HG02970 (cell line): ENCODE data around the gene GRAMD1A.
"Not testable (repeated sequence)": the region's sequence is repeated elsewhere in the genome, so short reads cannot be mapped to it uniquely, and the experiment has no call there.

Experiments used
- ATAC-seq: cut with Tn5 transposase; IDR thresholded peaks from one replicate; pipeline ENCODE4 v1.9.1; 2021; ENCODE audit warnings: mild to moderate bottlenecking, moderate library complexity, moderate number of reproducible peaks; ENCODE audit not compliant: unreplicated experiment, low FRiP score

The GRAMD1A gene

DNA sequence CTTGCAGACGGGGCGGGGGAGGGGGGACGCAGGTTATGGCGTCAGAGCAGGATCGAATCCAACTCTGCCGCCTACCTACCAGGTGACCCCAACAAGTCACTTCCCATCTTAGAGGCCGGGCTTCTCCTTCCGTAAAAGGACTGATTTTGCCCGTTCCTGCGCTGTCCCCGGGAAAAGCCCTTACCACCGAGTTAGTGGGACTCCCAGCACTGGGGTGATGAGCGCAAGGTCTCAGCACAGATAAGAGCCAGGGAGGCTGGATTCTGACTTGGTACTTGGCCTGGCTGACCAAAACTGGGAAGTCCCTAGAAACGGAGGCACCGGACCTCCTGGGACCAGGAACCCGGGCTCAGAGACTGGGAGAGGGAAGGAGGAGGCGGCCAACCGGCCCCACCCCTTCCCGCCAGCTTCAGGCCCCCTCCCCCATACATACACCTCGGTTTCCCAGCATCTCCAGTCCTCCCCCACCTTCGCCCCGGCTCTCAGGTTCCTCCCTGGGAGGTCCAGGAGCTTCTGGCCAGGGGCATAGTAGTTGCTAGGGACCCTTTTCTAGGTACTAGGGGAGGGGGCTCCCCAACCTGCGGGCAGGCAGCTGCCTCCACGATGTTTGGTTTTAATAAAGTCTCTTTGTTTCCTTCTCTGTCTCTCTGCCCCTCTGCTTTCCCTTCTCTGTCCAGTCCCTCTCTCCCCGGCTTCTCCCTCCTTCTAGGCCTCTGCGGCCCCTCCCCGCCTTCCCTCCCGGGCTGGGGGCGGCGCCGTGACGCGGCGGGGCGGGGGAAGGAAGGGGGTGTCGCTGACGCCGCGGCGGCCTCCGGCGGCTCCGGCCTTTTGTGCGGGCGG lies at the start of gene GRAMD1A:
GRAMD1A (plus strand) TSS at position 826 of the 840 bp plus-strand sequence. CDS start 156 bp downstream, outside the sequence.
- ATAC-seq, result no peak

DNA sequence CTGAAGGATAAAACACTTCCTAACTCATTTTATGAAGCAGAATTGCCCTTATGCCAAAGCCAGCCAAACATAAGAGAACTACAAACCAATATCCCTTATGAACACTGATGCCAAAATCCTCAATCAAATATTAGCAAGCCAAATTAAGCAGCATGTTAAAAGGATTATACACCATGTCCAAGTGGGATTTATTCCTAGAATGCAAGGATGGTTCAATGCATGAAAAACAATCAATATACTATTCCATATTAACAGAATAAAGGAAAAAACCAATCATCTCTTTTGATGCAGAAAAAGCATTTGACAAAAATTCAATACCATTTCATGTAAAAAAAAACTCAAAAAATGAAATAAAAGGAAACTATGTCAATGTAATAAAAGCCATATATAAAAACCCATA lies 47.0 kb upstream of the GRAMD1A start:
- no peak for ATAC-seq

DNA sequence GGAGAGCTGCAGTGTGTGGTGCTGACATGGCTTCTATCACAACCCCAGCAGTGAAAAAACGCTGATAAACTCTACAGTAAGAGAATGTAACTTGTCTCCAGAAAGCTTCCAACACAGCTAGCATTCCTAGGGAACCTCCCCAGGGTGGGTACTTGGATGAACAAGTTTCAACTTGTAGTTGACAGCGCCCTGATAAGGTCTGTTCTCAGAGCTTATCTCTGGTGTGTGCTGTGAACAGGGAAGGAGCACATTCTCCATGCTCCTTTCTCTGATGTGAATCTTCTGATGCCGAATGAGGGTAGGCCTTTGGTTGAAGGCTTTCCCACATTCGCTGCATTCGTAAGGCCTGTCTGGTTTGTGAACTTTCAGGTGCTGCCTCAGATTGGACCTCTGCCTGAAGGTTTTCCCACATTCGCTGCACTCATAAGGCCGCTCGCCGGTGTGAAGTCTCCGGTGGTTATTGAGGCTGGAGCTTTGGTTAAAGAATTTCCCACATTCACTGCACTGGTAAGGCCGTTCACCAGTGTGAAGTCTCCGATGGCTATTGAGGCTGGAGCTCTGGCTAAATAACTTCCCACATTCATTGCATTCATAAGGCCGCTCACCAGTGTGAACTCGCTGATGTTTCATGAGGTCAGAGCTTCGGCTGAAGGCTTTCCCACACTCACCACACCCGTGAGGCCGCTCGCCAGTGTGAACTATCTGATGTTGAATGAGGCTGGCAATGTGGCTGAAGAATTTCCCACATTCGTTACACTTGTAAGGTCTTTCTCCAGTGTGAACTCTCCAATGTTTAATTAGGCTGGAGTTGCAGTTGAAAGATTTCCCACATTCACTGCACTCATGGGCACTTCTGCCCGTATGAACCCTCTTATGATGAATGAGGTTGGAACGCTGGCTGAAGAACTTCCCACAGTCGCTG lies 42.0 kb upstream of the GRAMD1A start:
- ATAC-seq, result no peak

DNA sequence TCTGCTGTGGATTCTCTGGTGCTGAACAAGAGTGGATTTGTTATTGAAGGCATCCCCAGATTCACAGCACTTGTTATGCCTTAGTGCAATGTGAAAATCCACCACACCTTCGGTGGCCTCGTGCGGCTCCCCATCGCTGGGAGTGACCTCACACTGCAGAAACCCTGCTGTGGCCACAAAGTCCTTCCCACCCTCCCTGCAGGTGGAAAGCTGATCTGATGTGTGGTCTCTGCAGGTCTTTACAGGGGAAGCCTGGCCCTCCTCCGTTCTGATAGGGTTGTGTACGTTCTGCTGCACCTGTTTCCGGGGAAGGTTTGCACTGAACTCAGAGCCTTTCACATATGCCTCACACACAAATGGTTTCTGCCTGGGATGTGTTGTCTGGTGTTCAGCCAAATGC lies 41.1 kb upstream of the GRAMD1A start:
- ATAC-seq, result no peak

DNA sequence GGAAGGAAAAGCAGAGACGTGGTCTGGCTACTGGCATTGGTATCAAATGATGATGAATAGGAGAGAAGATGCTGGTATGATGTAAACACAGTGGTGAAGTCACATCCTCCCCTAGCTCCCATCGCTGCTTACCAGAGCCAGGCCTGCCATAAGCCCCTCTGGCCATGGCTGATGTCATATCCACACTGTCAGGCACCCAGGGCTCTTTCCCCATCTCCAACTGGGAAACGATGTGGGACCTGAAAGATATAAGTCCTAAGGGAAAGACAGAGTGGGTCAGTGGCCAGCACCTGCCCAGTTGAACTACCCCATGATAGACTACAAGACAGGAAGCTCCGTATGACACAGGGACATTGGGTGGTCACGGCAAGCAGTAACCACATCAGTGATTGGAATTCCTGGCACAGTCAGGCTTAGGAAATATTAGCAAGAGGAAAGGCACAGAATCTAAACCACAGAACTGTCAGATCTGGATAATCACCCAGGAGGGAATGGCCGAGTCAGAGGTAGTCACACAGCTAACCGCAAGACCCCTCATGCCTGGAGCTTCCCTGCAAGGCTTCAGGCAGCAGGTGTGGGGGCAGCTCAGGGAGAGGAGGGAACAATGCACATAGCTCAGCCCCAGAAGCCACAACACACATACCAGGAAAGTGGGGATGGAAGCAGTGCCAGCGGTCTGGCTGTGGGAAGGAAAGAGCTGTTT lies 39.9 kb upstream of the GRAMD1A start:
- no peak for ATAC-seq

DNA sequence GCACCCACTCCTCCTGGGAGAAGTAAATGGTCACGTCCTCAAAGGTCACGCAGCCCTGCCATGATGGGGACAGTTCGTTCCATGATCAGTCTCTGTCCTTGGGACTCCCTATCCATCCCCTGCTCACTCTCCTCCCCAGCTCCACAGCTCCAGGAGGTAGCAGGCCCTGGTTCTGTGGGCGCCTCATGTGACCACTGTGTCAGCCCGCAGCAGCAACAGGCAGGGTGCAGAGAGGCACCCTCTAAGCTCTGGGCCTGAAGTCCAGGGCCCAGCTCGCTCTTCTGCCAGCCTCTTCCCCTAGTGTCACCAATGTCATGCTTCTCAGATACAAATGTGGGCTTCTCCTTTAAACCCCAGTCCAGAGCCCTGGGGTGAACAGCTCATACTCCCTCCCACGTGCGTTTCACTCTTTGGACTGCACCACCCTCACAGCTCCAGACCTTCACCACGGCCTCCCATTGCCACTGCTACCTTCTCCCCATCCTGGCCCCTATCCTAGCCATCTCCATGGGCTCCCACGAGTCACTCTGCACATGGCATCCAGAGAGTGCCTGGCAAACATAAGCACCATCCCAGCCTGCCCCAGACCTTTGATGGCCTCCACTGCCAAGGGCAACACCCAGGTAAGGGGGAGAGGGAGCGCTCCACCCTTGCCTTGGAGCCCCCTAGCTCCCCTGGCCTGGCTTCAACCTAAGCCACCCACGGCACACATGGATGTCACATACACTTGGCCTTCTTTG lies 39.0 kb upstream of the GRAMD1A start:
- ATAC-seq, result no peak

DNA sequence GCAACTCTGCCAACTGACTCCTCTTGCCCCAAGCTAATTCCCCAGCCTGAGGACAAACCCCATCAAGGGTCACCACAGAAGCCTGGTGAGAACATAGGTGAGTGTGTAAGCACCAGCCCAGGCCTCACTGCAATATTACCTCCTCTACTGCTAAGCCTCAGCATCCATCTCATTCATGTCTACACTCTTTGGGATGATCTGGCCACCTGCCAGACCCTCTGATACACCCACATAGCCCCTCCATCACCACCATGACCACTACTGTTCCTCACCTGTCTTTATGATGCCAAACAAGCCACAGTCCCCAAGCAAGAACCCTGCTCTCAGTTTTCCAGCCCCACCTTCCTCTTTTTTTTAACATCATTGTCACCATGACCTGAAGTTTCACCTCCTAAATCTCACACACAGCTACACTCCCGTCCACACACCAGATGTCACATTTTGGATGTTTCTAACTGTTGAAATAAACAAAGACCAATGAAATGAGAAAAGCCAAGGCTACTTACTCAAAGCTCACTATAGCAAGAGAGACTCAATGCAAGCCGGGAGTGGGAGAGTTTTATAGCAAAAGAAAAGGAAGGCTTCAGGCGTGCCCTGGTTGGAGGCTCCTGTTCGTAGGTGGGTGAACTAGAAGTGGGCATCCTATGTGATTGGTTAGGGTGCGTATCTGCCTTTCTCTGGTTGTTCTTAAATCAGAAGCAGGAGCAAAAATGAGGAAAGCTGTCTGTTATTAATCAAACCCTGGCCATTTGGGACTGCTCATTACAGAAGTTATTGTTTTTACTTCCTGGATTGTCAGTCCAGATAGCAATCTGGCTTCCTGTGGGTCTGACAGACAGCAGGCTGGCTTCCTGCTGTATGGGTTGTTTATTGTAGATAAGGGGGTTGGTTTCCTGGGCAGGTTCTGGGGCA lies 38.1 kb upstream of the GRAMD1A start:
- no peak for ATAC-seq

DNA sequence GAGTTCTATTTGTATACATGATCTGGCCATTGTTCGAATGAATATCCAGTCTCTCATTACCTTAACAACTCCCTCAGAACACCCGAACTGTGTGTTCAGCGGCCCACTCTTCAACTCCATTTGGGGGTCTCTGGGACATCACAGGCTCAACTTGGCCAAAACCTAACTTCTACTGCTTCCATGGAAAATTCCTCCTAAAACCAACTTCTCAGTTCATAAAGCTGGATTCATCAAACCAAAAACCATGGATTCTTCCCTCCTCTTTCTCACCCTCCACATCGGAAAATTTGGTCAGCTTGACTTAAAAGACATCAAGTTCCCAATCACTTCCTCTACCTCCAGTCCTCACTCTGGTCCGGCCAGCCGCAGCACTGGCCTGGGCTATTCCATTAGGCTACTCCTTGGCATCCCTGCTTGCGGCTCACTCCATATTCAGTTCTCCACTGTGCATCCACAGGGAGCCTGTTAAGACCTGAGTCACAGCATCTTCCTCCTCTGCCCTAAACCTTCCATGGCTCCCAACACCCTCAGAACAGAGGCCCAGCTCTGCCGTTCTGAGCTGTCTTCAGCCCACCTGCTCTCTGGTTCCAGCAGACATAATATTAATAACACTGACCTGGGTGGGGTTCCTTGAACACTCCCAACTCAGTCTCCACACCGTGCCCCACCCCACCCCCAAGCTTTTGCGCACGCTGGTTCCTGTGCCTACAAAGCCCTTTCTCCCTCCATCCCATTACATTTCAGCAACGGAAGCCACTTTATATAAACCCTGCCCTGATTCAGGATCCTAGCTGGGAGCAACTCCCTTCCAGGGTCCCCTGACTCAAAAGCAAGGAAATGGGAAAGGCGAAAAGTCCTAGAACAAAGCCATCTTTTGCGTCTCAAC lies 37.2 kb upstream of the GRAMD1A start:
- ATAC-seq, result no peak

DNA sequence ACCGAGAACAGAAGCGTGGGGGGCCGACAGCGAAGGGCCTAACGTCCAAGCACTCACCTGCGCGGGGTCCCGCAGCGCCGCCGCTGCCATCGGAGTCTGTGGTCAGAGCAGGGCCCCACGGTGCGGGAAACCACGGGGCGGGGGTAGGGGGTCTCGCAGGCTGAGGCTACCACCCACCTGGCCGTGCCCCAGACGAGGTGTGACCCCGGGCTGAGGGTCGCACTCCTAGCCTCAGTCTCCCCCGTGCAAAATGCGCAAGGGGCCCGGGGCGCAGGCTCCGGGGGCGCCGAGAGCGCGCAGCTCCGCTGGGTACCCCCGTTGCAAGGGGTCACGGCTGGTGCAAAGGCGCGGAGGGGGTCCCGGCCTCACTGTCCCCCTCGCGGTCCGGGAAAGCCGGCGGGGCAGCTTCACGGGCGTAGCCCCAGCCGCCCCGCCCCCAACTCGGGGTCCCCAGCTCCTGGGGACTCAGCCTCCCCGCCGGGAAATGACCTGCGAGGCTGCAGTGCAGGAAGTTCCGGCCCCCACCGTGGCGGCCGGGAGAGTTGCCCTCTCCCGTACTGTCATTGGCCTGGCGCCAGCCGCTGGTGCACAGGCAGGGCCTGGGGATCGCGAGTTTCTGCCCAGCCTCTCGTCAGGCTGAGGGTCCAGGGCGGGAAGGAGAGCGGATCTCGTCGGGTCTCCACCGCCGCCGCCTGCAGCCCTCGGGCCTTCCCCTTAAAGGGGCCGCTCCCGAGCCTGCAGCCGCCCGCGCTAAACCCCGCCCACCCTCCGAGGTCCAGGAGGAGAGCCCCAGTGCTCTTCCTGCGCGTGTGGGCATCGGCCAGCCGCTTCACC lies 36.3 kb upstream of the GRAMD1A start, which contains the start of gene ZNF792:
ZNF792 (minus strand) TSS at position 657 of the 834 bp plus-strand sequence; CDS start at position 90, 567 bp downstream.
- ATAC-seq, result no peak

DNA sequence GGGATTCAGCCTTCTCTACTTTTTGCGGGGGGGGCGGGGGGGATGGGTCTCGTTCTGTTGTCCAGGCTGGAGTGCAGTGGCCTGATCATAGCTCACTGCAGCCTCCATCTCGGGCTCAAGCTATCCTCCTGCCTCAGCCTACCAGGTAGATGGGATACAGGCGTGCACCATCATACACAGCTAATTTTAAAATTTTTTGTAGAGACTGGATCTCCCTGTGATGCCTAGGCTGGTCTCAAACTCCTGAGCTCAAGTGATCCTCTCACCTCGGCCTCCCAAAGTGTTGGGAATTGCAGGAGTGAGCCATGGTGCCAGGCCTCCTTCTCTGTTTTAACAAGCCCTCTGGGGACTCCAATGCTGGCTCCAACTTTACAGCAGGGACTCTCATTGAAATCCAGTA lies 35.5 kb upstream of the GRAMD1A start:
- no peak for ATAC-seq

DNA sequence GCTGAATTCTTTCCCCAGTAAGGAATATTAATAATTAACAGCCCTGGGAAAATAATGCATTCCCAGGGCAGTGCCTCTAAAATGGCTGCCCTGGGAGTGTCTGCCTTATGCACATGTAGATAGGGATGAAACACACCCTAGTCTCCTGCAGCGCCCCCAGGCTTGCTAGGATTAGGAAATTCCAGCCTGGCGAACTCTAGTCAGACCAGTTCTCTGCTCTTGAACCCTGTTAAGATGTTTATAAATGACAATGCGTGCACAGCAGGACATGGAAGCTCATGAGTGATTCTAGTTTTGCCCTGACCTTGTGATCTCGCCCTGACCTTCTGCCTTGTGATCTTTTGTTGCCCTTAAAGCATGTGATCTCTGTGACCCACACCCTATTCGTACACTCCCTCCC lies 34.6 kb upstream of the GRAMD1A start:
- ATAC-seq, result not testable (repeated sequence)

DNA sequence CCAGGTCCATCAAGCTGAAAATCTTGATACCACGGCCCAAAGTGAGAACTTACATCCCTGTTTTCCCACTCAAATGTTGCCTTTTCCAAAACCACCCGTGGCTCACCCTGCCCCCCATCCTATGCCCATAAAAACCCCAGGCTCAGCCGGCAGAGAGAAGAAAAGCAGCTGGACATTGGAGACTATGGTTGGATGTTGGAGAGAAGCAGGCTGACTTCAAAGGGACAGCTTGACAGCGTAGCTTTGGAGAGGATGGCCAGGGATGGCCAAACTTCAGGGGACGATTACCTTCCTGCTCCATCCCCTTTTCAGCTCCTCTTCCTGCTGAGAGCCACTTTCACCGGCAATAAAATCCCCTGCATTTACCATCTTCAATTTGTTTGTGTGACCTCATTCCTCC lies 32.6 kb upstream of the GRAMD1A start:
- ATAC-seq, result no peak

DNA sequence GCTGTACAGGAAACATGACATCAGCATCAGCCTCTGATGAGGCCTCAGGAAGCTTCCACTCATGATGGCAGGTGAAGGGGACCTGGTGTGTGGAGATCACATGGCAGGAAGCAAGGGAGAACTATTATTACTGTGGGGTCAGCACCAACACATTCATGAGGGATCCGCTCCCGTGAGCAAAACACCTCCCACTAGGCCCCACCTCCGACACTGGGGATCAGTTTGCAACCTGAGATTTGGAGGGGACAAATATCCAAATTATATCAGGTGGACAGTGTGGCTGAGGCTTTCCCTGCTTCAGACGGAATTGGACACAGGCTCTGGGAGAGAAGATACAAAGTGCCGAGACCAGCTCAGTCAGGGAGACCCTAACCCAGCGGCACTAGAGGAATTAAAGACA lies 30.4 kb upstream of the GRAMD1A start:
- ATAC-seq, result no peak

DNA sequence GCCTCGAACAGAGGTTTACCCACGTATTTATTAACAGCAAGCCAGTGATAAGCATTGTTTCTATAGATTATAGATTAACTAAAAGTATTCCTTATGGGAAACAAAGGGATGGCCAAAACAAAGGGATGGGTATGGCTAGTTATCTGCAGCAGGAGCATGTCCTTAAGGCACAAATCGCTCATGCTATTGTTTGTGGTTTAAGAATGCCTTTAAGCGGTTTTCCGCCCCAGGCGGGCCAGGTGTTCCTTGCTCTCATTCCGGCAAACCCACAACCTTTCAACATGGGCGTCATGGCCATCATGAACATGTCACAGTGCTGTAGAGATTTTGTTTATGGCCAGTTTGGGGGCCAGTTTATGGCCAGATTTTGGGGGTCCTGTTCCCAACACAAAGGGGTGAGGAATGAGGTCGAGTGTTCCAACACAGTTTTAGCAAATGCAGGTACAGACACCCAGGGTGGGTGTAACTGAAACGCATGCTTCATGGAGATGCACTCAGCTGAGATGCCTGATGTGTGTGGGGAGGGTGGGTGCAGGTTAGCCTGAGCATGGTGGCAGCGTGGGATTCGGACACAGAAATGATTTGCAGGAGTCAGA lies 29.8 kb upstream of the GRAMD1A start:
- ATAC-seq, result not testable (repeated sequence)

DNA sequence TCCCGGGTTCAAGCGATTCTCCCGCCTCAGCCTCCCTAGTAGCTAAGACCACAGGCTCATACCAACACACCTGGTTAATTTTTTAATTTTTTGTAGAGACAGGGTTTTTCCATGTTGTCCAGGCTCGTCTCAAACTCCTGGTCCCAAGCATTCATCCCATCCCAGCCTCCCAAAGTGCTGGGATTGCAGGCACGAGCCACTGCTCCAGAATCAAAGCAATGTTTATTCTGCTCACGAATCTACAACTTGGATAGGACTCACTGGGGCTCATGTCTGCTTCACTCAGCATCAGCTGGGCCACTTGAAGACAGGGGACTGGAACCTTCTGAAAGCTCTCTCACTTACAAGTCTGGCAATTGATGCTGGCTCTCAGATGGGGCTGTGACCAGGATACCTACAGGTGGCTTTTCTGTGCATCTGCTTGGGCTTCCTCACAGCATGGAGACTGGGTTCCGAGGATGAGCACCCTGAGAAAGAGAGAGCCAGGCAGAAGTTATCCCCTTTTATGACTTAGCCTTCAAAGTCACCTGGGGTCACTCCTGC lies 27.9 kb upstream of the GRAMD1A start:
- no peak for ATAC-seq

DNA sequence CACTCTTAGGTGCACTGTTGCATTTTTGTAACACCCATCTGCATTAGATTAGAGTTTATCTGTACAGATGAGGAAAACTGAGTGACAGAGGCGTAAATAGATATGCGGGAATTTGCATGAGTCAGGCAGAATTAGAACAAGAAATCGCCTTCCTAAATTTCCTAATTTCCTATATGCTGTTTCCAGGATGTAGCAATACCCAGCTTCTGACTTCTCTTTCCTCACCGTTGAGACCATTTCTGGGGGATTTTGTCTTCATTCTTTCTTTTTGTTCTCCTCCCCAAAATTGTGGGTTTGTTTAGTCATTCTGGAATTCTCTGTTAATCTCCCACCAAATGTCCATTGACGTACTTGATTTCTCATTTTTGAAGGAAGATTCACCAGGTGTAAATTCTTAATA lies 25.5 kb upstream of the GRAMD1A start:
- no peak for ATAC-seq
